Activated B cell treated with CpG ODN at 0.5 μM for 24 hours (primary cell): Measurements from ENCODE around the gene TRPV6. TPM values are rescaled to one million over a fixed set of nuclear protein-coding genes. Genes with fewer than 3 reads are reported as not detected.

Experiments used
- ATAC-seq: fragments of 200-7000 bp; cut with Tn5 transposase; one replicate; pipeline ENCODE4 v1.10.0; 2021; ENCODE audit warnings: low read depth, mild to moderate bottlenecking, moderate library complexity
- CTCF ChIA-PET: fragments of 350-600 bp; sonication (Branson Sonifier 250); formaldehyde crosslinking; loops from one replicate; lab custom pipeline; 2021; ENCODE audit warnings: antibody characterized with exemption; lab: Charles Lee
- POLR2A ChIA-PET: fragments of 350-600 bp; sonication (Branson Sonifier 250); formaldehyde crosslinking; loops from one replicate; lab custom pipeline; 2021; ENCODE audit warnings: antibody characterized with exemption; lab: Charles Lee
- DNase-seq: peaks from one replicate; pipeline ENCODE4 v3.0.0; 2022
- H3K27ac Mint-ChIP-seq: one replicate; pipeline ENCODE4 v1.8.0; 2020; ENCODE audit warnings: mixed read lengths
- H3K27me3 Mint-ChIP-seq: one replicate; pipeline ENCODE4 v1.8.0; 2021; ENCODE audit warnings: mixed read lengths
- H3K36me3 Mint-ChIP-seq: one replicate; pipeline ENCODE4 v1.8.0; 2021; ENCODE audit warnings: low read depth, mixed read lengths
- H3K4me1 Mint-ChIP-seq: one replicate; pipeline ENCODE4 v1.8.0; 2021; ENCODE audit warnings: mixed read lengths
- H3K4me3 Mint-ChIP-seq: one replicate; pipeline ENCODE4 v1.8.0; 2020; ENCODE audit warnings: mild to moderate bottlenecking, mixed read lengths
- H3K9me3 Mint-ChIP-seq: one replicate; pipeline ENCODE4 v1.8.0; 2020; ENCODE audit warnings: mixed read lengths
- intact Hi-C: fragments of 100-400 bp; cut with micrococcal nuclease; formaldehyde crosslinking; loops from one replicate; pipeline ENCODE4 v1.15.1; 2024
- total RNA-seq: library from RNA; stranded (reverse); gene quantifications from 2 replicates; pipeline ENCODE4 v1.2.3, GENCODE V29; 2022
- TF ChIP-seq, protein P1 (sequence below): fragments of 200-600 bp; IDR thresholded peaks from one replicate; pipeline ENCODE4 v1.8.0; 2022; ENCODE audit warnings: antibody characterized with exemption, mild to moderate bottlenecking

TRPV6 gene
- total RNA-seq, 1 donor from 2014 or later = not detected

DNA sequence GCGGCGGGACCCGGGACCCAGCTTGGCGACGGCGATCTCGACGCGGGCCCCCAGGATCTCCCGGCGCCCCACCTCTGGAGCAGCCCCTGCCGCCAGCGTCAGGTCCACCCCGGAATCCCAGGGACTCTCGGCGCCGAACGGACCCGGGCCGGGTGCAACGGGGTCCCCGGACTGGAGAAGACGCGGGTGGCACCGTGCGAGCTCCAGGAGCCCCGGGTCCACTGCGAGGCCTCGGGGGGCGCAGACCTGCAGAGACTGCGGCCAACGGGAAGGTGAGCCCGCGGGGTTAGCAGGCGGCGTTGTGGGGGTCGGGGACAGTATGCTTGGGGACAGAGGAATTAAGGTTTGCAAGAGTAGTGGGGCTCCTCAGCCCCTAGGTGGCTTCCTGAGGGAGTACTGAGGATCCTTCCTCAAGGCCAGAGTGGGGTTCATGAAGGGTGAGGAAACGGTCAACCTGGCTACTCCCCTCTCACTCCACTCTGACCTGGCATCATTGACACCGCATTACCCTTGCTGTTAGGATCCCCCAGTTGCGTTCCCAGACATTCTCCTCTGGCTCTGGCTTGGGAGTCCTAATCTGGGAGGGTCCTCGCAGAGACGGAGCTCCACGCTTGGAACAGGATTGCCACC is 30.3 kb downstream of the TRPV6 start:
- no peak for ATAC-seq
- Mint-ChIP-seq H3K27me3 (no peaks in the 10 kb centered on the region), H3K27ac (peak overlapping the region; percentile 41), H3K36me3 (peaks cover 5% of the 10 kb centered on the region), H3K4me1 (peaks cover 27% of the 10 kb centered on the region), H3K9me3 (no peaks in the 10 kb centered on the region), H3K4me3 (peak overlapping the region; percentile 97)
- CTCF ChIA-PET = interaction anchor here (1.1 to 3.3 kb wide), 7 partner anchors 10 to 146 kb away, joined by 3 to 44 read pairs (median 7); no protein-coding TSS in a partner anchor
- TF ChIP-seq, protein P1, sequence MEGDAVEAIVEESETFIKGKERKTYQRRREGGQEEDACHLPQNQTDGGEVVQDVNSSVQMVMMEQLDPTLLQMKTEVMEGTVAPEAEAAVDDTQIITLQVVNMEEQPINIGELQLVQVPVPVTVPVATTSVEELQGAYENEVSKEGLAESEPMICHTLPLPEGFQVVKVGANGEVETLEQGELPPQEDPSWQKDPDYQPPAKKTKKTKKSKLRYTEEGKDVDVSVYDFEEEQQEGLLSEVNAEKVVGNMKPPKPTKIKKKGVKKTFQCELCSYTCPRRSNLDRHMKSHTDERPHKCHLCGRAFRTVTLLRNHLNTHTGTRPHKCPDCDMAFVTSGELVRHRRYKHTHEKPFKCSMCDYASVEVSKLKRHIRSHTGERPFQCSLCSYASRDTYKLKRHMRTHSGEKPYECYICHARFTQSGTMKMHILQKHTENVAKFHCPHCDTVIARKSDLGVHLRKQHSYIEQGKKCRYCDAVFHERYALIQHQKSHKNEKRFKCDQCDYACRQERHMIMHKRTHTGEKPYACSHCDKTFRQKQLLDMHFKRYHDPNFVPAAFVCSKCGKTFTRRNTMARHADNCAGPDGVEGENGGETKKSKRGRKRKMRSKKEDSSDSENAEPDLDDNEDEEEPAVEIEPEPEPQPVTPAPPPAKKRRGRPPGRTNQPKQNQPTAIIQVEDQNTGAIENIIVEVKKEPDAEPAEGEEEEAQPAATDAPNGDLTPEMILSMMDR = no peak
- DNase-seq = peak; percentile 37
- intact Hi-C loops = loop anchor here (10.0 kb wide), 1 partner anchor 430 kb away; the partner anchor contains the start of genes CASP2 and TMEM139
- POLR2A ChIA-PET = interaction anchor here (1.0 to 3.1 kb wide), 10 partner anchors 35 to 436 kb away, joined by 3 to 59 read pairs (median 5); partner anchors contain the start of gene GSTK1

DNA sequence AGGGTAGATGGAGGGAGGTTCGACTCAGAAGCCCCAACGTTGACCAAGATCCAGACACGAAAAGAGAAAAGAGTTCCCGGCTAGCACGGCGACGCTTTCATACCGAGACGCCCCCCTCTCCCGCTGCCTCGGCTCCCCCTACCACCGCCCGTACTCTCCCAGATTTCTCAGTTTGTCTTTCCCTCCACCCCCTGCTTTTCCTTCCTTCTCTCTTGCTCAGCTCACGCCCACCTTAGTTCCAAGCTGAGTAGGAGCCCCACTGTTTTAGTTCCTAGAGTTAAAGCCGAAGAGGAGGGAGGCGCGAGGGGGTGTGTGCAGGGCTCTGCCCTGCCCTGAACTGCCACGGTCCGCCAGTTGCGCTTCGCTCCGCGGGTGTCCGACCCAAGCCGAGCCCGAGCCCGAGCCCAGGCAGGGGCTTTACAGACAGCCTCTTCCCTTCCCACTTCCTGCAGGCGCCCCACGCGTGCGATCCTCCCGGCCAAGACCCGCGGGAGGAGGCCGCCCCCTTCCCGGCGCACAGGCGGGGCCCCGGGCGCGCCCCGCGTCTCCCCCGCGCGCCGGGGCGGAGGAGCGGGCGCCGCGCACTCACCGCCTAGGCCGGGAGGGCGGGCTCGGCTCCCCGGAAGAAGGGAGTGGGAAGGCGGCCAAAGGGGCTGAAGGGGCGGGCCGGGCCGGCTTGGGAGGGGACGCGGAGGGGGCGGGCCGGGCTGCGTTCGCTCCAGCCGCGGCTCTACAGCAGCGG is 31.0 kb downstream of the TRPV6 start, which contains the start of gene EPHB6:
TSS of gene EPHB6 (plus strand) at position 705 of the 742 bp plus-strand sequence. CDS start 8,152 bp downstream, outside the sequence.
- ChIA-PET CTCF (interaction anchor here (0.7 to 3.3 kb wide), 15 partner anchors 8 to 361 kb away, joined by 3 to 44 read pairs (median 5); no protein-coding TSS in a partner anchor), POLR2A (interaction anchor here (0.6 to 3.1 kb wide), 14 partner anchors 12 to 1859 kb away, joined by 3 to 59 read pairs (median 5); partner anchors contain the start of gene GSTK1)
- TF ChIP-seq, protein P1 = no peak

DNA sequence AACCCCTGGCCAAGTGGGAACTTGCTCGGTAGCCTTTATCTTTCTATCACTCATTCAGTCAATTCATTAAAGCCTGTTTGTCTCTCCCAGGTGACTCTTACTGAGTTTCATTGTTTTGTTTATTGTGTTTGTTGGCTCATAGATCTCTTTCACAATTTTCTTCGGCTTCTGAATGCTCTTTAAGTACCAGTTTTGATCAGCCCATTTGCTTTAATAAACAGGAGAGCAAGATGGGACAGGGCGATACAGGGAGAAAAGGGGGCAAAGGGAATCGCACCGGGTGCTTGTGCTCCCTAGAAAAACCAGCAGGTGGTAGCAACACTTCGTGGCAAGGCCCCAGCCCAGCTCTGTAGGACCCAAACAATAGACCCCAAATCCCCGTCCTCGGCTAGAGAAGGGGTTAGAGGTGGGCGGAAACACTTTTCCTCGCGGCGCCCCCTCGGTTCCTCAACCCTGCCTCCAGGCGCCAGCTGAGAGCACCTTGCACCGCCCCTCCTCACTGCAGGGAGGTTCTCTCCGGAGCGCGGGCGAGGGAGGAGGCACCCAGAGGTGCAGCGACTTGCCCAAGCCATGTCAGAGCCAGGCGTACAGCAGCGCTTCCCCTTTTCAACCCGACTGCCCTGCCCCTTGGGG is 31.7 kb downstream of the TRPV6 start:
- Mint-ChIP-seq H3K4me3 (peak overlapping the region; percentile 97), H3K4me1 (peaks cover 27% of the 10 kb centered on the region), H3K36me3 (peaks cover 5% of the 10 kb centered on the region), H3K9me3 (no peaks in the 10 kb centered on the region), H3K27ac (peak overlapping the region; percentile 95), H3K27me3 (no peaks in the 10 kb centered on the region)
- ATAC-seq (peak; percentile 88), DNase-seq (peak; percentile 76)
- ChIA-PET POLR2A (interaction anchor here (0.6 to 3.1 kb wide), 14 partner anchors 12 to 1859 kb away, joined by 3 to 59 read pairs (median 5); partner anchors contain the start of gene GSTK1), CTCF (interaction anchor here (0.7 to 3.3 kb wide), 16 partner anchors 9 to 526 kb away, joined by 3 to 44 read pairs (median 5); no protein-coding TSS in a partner anchor)
- TF ChIP-seq, protein P1 = peak; percentile 61
- intact Hi-C loops = loop anchor here (1.0 to 10.0 kb wide), 12 partner anchors 12 to 528 kb away; partner anchors contain the start of genes CASP2, TMEM139 and ZYX

More for the DNA sequence above, 31.0 kb downstream of the TRPV6 start, which contains the start of gene EPHB6:
- DNase-seq = peak; percentile 70
- no peaks in the 10 kb centered on the region for H3K27me3 Mint-ChIP-seq
- ATAC-seq = peak; percentile 68
- peak within 1 kb of the TSS; percentile 95 for H3K27ac Mint-ChIP-seq
- peaks cover 5% of the 10 kb centered on the region for H3K36me3 Mint-ChIP-seq
- intact Hi-C loops = loop anchor here (1.0 to 10.0 kb wide), 11 partner anchors 12 to 528 kb away; partner anchors contain the start of genes CASP2, TMEM139 and ZYX
- H3K9me3 Mint-ChIP-seq = no peaks in the 10 kb centered on the region
- H3K4me1 Mint-ChIP-seq = peaks cover 27% of the 10 kb centered on the region
- peak within 1 kb of the TSS; percentile 97 for H3K4me3 Mint-ChIP-seq

DNA sequence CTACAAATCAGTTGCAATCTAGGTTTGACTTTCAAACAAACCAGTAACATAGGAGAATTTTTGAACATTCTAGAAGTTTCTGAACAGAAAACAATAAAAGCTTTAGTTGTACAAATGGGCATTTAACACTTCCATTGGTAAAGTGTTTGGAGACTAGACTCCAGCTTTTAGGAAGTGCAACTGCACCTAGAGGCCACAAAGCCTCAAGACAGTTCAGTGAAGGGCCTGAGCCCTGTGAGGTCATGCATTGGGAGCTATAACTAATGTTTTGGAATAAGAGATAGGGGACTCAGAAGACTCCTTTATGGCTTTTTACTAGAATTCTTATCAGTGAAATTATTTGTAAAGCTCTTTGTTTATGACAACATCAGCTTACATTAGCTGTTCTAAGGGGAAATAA is 33.6 kb downstream of the TRPV6 start:
- Mint-ChIP-seq H3K36me3 (peaks cover 5% of the 10 kb centered on the region), H3K4me1 (peaks cover 23% of the 10 kb centered on the region), H3K4me3 (no peak overlapping the region), H3K9me3 (no peaks in the 10 kb centered on the region), H3K27ac (no peak overlapping the region), H3K27me3 (no peaks in the 10 kb centered on the region)
- intact Hi-C loops = loop anchor here (5.0 to 10.0 kb wide), 2 partner anchors 433 to 530 kb away; partner anchors contain the start of genes CASP2, TMEM139 and ZYX
- ChIA-PET POLR2A (interaction anchor here (1.1 kb wide), 1 partner anchor 44 kb away, joined by 3 read pairs; no protein-coding TSS in a partner anchor), CTCF (interaction anchor here (0.7 to 2.3 kb wide), 9 partner anchors 13 to 248 kb away, joined by 3 to 15 read pairs (median 5); no protein-coding TSS in a partner anchor)
- ATAC-seq (no peak), DNase-seq (no peak)
- TF ChIP-seq, protein P1 = no peak
